Measurements from ENCODE around the gene MACROH2A1.

The MACROH2A1 gene

GRCh38 chr5:135323701-135324132 is 75.3 kb downstream of the MACROH2A1 start:
- H3K4me1 ChIP-seq, result no peaks in the 10 kb centered on the region
- no peaks in the 10 kb centered on the region for H3K9me3 ChIP-seq
- no peak overlapping the region for H3K4me3 ChIP-seq (ENCODE audit: low read depth, low read length)
- no peak for DNase-seq
- no peaks in the 10 kb centered on the region; the same call in 1 of the 2 replicates for H3K36me3 ChIP-seq
- no peak for TF ChIP-seq CTCF (IDR thresholded peaks at IDR 0.05; ENCODE audit: low read depth, low read length)
- H3K27me3 ChIP-seq, result no peaks in the 10 kb centered on the region

GRCh38 chr5:135323227-135323626 is 75.8 kb downstream of the MACROH2A1 start:
- H3K4me3 ChIP-seq (ENCODE audit: low read depth, low read length), result no peak overlapping the region
- no peaks in the 10 kb centered on the region for H3K27me3 ChIP-seq
- DNase-seq, result no peak
- no peaks in the 10 kb centered on the region for H3K9me3 ChIP-seq
- no peak for TF ChIP-seq CTCF (IDR thresholded peaks at IDR 0.05; ENCODE audit: low read depth, low read length)
- no peaks in the 10 kb centered on the region; the same call in 1 of the 2 replicates for H3K36me3 ChIP-seq
- no peaks in the 10 kb centered on the region for H3K4me1 ChIP-seq

- H3K4me1 ChIP-seq, result no peaks in the 10 kb centered on the region
- H3K9me3 ChIP-seq, result no peaks in the 10 kb centered on the region
- no peaks in the 10 kb centered on the region for H3K27me3 ChIP-seq
- H3K36me3 ChIP-seq, result no peaks in the 10 kb centered on the region; the same call in 1 of the 2 replicates
- H3K4me3 ChIP-seq (ENCODE audit: low read depth, low read length), result no peak overlapping the region
- TF ChIP-seq CTCF (IDR thresholded peaks at IDR 0.05; ENCODE audit: low read depth, low read length), result no peak
- DNase-seq, result no peak
These were observed 76.3 kb downstream of the MACROH2A1 start for GRCh38 chr5:135322744-135323143.

- TF ChIP-seq CTCF (IDR thresholded peaks at IDR 0.05; ENCODE audit: low read depth, low read length), result no peak
- Histone ChIP-seq H3K4me1 (no peaks in the 10 kb centered on the region), H3K36me3 (no peaks in the 10 kb centered on the region), H3K9me3 (no peaks in the 10 kb centered on the region), H3K27me3 (no peaks in the 10 kb centered on the region), H3K4me3 (ENCODE audit: low read depth, low read length) (no peak overlapping the region)
- no peak for DNase-seq
These were observed 76.8 kb downstream of the MACROH2A1 start for GRCh38 chr5:135322271-135322670.

- no peak for TF ChIP-seq CTCF (IDR thresholded peaks at IDR 0.05; ENCODE audit: low read depth, low read length)
- Histone ChIP-seq H3K4me1 (no peaks in the 10 kb centered on the region), H3K36me3 (no peaks in the 10 kb centered on the region), H3K27me3 (no peaks in the 10 kb centered on the region), H3K9me3 (no peaks in the 10 kb centered on the region), H3K4me3 (ENCODE audit: low read depth, low read length) (no peak overlapping the region)
- DNase-seq, result no peak
These were observed 78.1 kb downstream of the MACROH2A1 start for GRCh38 chr5:135320718-135321484.

GRCh38 chr5:135319928-135320606 is 79.0 kb downstream of the MACROH2A1 start:
- TF ChIP-seq CTCF (IDR thresholded peaks at IDR 0.05; ENCODE audit: low read depth, low read length), result no peak; the same call in 1 of the 2 replicates
- DNase-seq, result no peak
- no peak overlapping the region for H3K4me3 ChIP-seq (ENCODE audit: low read depth, low read length)
- no peaks in the 10 kb centered on the region for H3K9me3 ChIP-seq
- no peaks in the 10 kb centered on the region for H3K4me1 ChIP-seq
- no peaks in the 10 kb centered on the region for H3K27me3 ChIP-seq
- H3K36me3 ChIP-seq, result no peaks in the 10 kb centered on the region

Data from BE2C (cell line).